ENCODE results near the gene MEIS2.

DNA sequence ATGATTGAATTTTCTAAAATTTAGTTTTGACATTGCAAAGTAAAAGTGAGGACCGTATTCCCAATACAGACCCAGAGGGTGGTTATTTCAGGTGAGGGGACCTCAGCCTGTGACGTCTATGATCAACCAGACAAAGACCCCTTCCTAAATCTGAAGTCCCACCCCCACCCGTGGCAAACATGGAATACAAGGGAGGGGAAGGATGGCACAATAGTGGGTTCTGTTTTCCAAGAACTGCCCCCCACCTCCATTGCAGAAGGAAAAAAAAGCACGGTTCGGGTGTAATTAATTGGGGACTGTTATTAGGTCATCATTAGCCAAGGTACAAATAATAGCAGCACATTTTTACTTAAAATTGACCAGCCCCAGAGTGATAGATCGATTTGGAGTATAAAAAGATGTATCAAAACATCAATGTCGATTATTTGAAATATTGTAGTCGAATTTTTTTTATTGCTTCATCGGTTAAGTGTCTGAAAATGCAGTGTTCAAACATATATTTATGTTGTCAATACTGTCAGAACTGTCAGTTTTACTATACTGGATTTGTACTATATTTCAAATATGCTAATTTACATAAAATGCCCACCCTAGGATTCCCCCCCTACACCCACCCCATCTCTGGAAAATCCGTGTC, 7.5 kb upstream of the MEIS2 start:
- TF ChIP-seq, protein P1, sequence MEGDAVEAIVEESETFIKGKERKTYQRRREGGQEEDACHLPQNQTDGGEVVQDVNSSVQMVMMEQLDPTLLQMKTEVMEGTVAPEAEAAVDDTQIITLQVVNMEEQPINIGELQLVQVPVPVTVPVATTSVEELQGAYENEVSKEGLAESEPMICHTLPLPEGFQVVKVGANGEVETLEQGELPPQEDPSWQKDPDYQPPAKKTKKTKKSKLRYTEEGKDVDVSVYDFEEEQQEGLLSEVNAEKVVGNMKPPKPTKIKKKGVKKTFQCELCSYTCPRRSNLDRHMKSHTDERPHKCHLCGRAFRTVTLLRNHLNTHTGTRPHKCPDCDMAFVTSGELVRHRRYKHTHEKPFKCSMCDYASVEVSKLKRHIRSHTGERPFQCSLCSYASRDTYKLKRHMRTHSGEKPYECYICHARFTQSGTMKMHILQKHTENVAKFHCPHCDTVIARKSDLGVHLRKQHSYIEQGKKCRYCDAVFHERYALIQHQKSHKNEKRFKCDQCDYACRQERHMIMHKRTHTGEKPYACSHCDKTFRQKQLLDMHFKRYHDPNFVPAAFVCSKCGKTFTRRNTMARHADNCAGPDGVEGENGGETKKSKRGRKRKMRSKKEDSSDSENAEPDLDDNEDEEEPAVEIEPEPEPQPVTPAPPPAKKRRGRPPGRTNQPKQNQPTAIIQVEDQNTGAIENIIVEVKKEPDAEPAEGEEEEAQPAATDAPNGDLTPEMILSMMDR (IDR thresholded peaks at IDR 0.05) = no peak
- no peak for TF ChIP-seq POLR2A (IDR thresholded peaks at IDR 0.05)

Measured in thyroid gland (tissue), 4 donors.